HG02870 (cell line): ENCODE data around the gene ZFAND6.
"Not testable (repeated sequence)": the region's sequence is repeated elsewhere in the genome, so short reads cannot be mapped to it uniquely, and the experiment has no call there.

Experiments used
- ATAC-seq: cut with Tn5 transposase; IDR thresholded peaks from one replicate; pipeline ENCODE4 v1.9.1; 2021; ENCODE audit warnings: mild to moderate bottlenecking, moderate library complexity; ENCODE audit not compliant: unreplicated experiment

Gene ZFAND6

DNA sequence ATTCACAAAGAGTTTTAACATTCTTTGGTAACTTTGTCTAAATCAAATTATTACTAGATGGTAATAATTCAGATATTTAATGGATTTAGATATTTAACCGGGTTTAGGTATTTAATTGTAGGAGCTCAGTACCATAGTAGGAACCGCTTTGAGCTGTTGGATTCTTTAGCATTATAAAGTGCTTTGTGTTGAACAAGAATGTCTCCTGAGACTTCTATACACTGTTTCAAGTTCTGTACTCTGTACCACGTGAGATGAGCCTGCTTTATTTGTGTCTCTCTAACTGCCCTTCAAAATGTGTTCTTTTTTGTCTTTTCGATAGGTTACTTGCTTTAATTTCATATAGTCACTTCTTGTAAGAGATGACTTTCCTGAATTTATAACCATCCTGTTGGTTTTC lies 36.0 kb downstream of the ZFAND6 start:
- ATAC-seq, result no peak

DNA sequence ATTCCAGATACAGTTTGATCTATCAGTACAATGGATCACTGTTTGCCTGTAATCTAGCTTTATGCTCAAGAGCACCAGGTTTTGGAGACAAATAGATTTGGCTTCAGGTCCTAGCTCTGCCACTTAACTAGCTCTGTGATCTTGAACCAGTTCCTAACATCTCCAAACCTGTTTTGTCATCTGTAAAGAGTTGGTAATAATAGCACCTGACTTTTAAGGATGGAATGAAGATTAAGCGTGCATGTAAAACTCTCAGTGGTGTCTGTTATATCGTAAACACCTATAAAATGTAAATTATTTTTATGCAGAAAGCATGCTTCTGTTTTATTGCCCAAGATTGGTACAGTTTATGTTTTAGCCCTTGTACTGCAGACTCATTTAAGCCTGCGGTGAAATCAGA lies 36.5 kb downstream of the ZFAND6 start:
- ATAC-seq, result no peak

DNA sequence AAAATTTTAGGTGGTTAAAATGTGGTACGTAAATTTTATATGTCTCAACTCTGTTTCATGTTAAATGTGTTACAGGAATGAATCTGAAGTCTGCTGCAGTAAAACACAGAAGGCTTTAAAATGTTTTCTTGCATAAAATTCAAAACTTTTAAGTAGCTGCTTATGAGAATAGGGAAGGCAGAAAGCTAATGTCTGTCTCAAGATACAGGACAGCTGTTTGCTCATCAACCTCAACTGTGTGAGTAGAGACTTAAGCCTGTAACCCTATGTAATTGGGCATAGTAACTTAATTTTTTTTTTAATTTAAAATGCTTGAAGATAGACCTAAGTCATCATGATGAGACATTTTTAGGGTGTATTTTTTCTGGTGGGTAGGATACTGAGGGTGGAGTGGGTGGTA lies 38.9 kb downstream of the ZFAND6 start:
- ATAC-seq, result no peak

DNA sequence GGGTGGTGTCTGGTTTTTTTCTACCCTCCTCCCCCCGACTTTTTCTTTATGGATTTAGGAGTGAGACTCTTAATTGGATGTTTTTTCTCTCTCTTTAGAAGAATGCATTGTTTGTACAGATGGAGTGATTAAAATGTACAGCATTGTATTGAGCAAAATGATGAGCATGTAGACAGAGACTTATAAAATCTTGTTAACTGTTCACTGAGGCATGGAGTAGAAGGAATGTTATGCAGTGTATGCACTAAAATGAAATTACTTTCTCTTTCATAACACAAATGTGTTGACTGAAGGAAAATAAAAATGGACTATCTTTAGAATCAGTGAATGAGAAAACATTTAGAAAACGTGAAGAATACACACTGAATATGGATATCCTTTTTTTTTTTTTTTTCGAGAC lies 39.8 kb downstream of the ZFAND6 start:
- peak; percentile 30 for ATAC-seq

DNA sequence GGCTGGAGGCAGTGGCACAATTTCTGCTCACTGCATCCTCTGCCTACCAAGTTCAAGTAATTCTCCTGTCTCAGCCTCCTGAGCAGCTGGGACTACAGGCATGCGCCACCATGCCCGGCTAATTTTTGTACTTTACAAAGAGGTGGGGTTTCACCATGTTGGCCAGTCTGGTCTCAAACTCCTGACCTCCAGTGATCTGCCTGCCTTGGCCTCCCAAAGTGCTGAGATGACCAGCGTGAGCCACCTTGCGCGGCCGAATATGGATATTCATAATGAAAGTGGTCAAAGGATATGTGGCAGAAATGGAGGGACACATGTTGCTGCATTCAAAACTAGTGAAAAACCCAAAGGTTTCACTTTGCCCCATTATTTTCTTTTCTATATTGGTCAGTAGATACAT lies 40.2 kb downstream of the ZFAND6 start:
- peak; percentile 55 for ATAC-seq

DNA sequence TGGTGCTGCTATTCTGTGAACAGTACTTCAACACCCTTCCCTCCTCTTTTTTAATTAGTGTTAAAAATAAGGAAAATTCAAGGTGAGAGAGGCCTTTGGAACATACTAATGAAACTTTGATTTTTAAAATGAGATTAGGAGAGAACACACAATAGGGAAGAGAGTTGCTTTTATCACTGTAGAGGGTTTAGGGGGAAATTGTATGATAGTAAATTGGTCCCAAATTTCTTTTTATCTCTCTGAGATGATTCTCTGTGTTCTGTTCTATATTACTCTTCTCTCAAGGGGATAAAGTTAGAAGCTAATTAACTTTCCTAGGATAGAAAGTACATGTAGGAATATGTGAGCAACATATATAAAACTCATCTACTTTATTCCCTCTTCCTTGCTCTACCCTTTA lies 40.8 kb downstream of the ZFAND6 start:
- ATAC-seq, result no peak

DNA sequence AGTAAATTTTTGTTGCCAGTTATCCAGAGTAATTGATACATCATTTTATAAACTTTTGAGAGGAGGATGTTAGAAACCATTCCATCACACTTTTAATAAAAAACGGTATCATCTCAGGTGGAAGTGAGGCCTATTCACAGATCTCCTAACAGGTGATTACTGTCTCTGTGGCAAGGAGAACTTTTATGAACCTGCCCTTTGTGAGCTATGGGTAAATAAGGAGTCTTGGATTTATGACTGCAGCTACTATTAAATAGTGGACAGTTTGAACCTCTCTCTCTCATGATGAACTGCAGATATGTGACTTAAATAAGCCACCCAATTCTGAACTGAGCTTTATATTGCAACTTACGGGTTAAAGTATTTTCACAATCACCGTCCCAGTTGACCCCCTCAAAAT lies 45.7 kb downstream of the ZFAND6 start:
- ATAC-seq, result no peak

DNA sequence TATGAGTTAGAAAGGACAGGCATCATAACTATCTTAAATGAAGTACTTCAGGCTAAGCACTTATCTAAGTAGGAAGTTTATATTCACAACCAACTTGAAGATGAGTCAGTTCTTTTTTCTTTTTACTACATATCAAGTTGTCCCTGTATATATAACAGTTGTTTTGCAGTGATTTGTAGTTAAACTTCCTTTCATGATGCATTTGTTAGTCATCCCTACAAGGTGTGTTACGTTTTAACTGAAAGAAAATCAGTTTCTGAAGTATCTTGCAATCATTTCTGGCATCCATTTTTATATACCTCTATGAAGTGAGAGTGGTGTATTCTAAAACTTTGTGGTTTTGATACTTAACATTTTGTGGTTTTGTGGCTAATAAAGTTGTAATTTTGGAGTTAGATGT lies 46.1 kb downstream of the ZFAND6 start:
- no peak for ATAC-seq

DNA sequence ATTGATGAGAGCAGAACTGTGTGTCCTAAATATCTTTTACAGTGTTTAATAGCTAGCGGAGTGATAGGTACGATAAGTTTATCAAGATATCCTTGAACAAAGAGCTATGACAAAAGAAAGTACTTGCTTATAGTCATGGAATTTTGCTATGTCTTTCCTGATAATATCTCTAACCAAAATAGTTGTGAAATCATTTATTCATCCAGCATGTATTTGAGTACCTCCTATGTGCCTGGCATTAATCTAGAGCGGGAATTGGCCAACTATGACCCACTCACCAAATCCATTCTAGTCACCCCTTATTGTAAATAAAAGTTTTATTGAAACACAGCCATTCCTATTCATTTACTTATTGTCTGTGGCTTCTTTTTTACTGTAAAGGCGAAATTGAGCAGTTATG lies 46.6 kb downstream of the ZFAND6 start:
- ATAC-seq, result no peak

DNA sequence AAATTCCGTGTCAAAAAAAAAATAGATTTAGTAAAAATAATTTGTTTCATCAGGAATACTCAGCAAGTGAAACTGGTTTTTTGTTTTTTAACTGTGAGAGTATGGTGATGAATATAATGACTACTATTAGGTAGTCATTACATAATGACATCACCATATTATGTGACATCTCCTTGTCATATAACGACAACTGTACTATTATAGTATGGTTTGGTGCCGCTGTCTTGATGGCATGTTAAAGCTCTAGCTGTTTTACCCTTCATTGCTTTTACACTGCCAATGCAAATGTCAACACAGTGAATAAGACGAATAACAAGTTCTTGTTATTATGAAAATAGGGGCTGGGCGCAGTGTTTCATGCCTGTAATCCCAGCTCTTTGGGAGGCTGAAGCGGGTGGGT lies 47.7 kb downstream of the ZFAND6 start:
- no peak for ATAC-seq

DNA sequence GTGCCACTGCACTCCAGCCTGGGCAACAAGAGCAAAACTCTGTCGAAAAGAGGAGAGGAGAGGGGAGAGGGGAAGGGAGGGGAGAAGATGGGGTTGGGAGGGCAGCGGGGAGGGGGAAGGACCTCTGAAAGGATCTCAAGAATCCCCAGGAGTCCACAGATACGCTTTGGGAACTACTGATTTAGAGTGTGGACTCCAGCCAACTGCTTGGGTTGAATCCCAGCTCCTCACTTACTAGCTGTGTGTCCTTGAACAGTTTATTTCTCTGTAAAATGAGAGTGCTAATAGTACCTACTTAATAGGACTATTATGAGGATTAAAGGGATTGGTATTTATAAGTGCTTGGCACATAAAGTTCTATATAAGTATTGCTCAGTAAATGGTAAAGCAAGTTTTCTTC lies 48.3 kb downstream of the ZFAND6 start:
- ATAC-seq, result no peak

DNA sequence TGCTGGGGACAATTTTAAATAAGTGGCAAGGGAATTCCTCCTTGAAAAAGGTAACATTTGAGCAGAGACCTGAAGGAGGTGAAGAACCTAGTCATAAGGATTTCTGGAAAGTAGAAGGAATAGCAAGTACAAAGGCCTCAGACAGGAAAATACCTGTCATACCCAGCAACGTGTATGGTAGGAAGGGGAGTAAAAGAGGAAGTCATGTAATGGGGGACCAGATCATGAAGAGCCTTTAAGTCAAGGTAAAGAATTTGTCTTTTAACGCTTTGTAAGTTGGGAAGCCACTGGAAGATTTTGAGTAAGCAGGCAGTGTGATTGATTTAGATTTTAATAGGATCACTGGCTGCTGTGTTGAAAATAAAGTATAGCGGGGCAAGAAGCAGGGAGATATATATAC lies 49.9 kb downstream of the ZFAND6 start:
- no peak for ATAC-seq

DNA sequence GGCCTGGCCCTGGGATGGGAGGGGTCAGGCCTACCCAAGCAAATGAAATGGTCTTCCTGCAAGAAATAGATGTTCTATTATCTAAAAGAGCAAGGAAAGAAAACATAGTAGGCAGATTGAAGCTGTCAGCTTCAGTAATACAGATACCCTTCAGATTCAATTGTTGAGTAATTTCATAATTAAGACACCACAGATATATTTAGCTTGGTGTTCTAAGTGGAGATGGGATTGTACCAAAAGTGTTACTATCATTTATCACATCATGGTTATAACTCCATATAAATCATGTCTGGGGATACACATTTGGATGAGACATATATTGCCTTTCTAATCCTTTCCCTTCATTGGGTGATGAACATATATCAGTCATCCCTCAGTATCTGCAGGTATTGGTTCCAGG lies 51.4 kb downstream of the ZFAND6 start:
- no peak for ATAC-seq

DNA sequence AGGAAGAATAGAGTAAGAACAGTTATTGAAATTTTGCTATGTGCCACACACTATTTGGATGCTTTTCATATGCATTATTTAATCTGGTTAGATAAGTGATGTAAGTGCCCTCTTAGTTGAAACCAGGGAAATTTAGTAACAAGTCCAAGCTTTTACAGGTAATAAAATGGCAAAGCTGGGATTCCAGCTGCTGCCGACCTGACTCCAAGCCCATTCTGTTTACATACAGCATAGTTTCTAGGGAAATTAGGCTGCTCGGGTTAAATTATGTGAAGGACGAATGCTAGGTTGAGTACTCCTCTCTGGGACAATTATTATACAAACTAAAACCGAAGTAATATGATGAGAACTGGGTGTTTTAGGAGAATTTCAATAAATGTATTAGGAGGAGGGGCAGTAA lies 54.6 kb downstream of the ZFAND6 start:
- ATAC-seq, result no peak

DNA sequence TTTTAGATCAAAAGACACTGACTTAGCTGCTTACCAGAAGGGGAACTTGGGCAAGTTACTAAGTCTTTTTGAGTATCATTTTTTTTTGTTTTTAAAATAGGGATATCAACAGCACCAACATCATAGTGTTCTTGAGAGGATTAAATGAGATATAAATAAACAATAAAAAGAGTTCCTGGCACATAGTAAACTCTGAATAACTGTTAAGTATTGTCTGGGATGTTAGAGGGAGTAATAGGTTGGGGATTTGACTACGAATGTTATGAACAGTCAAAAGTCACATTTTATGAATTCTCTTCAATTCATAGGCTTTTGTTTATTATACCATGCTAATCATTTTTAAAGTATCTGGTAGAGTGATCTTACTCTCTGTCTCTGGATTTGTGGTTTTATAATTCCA lies 55.5 kb downstream of the ZFAND6 start:
- ATAC-seq, result no peak

DNA sequence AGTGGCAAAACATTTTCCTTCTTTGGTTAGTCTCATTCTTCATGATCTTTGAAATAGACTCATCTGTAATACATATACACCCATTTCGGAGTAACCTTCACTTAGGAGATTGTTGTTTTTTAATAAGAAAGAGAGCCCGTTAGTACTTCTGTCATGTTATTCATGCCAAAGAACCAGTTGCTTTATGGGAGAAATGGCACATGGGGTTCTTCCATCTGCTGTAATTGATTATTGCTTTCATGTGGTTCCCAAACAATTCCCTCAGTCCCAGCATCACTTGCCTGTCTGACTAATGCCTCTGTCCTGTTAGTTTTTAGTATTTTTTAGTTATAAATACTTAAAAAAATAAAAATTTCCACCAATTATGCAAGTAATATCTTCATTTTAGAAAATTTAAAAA lies 59.5 kb downstream of the ZFAND6 start:
- ATAC-seq, result no peak

DNA sequence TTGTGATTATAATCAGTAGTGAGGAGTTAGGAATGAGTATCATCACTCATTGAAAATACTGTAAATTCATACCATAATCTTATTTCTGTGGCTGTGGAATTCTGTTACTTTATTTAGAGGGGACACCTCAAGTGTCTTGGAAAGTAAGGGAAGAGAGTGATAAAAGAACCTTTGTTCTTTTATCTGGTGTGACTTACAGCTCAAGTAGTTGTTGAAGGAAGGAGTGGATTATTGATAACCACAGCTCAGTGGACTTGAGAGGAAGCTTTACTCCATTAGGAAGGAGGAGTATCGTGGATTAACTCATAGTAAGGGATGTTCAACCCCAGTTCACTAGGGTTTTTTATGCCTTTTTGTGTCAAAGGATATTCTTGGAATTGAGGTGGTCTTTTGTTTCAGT lies 61.2 kb downstream of the ZFAND6 start:
- no peak for ATAC-seq

DNA sequence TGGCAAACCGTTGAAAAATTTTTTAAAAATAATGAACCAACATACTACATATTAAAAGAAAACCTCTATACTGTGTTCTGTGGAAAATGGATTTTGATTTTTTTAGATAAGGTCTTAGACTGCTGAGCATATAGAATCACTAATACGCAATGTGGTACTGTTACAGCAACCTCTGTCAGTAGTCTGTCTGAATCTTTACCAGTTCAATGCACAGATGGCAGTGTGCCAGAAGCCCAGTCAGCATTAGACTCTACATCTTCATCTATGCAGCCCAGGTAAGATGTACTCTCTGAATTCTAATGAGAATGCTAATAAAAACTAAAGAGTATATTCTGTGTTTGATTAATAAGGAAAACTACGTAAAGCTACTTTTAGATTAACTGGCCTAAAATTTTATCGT lies 62.1 kb downstream of the ZFAND6 start:
- ATAC-seq, result no peak

DNA sequence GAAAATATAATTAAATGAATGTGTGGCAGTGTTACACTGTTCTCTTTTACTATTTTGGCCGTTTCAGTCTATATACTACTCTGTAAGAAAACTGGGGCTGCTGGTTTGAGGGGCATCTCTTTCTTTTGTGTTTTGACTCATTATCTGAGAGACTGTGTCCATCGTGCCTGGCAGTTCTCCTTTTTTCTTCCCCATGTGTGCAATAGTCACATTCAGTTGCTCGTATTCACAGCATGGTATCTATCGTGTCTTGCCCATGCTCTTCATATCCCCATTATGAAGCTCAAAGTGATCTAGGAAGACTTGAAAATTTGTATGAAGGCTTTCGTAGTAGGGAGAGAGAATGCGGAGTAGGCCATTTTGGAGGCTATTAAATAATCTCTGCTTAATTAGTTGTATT lies 63.6 kb downstream of the ZFAND6 start:
- ATAC-seq, result no peak

DNA sequence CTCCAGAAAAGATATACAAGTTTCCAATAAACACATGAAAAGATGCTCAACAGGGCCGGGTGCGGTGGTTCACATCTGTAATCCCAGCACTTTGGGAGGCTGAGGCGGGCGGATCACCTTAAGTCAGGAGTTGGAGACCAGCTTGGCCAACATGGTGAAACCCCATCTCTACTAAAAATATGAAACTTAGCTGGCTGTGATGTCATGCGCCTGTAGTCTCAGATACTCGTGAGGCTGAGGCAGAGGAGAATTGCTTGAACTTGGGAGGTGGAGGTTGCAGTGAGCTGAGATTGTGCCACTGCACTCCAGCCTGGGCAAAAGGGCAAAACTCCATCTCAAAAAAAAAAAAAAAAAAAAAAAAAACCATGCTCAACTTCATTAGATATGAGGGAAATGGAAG lies 67.8 kb downstream of the ZFAND6 start:
- not testable (repeated sequence) for ATAC-seq

DNA sequence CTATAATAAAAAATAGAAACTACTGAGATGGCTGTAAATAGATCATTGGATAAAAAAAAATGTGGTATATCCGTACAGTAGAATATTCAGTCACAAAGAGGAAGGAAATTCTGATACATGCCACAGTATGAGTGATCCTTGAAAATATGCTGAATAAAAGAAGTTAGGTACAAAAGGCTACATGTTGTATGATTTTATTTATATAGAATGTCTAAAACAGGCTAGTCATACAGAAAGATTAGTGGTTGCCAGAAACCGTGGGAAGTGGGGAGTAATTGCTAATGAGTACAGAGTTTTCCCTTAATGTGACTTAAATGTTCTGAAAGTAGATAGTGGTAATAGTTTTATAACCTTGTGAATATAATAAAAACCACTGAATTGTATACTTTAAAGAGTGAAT lies 68.4 kb downstream of the ZFAND6 start:
- ATAC-seq, result no peak

DNA sequence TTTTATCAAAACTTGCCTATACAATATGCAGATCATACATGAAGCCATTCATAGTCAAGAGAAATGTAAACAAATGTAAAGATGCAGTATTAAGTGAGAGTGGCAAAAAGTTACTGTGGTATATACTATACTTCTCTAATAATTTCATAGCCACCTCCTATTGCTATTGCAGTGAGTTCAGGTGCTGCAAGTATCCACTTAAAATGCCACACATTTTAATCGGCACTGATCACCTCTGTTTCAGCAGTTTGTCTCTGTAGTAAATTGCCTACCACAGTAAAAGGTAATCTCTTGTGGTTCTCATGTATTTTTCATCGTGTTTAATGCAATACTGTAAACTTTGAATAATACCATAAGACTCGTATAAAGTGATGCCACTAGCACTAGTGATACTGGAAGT lies 72.9 kb downstream of the ZFAND6 start:
- no peak for ATAC-seq

DNA sequence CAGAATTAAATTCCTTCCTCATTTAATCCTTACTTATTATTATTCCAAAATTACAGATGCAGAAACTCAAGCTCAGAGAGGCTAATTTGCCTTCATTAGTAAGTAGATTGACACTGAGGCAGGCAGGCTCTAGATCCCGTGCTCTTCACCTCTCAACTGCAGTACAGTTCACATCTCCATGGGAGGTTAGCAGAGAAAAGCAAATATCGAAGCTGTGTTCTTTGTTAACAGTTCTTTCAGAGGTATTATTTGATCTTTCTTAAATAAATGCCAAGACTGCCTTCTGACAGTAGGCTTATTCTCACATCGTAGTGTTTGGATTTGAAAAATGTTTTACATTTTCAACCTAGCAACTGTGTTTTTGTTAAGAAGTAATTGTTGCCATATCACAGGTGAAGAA lies 77.4 kb downstream of the ZFAND6 start:
- ATAC-seq, result no peak

DNA sequence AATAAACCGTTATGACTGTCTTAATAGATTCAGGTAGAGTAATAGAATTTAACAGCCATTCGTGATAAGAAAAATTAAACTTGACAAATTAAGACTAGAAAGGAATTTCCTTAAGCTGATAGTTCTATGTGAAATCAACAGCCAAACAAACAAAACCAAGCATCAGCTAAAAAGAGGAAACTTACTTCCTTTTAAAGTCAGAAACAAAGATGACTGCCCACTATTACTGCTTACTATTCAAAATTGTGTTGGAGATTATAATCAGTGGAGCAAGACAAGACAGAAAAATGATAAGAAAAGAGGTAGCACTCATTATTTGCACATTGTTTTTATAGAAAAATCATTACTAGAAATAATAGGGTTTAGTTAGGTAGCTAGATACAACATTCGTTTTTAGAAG lies 79.5 kb downstream of the ZFAND6 start:
- ATAC-seq, result no peak
